K562 (cell line): ENCODE measurements around the gene BRCC3. TPM values are rescaled to one million over a fixed set of nuclear protein-coding genes. Genes with fewer than 3 reads are reported as not detected.

Experiments
- ATAC-seq: fragments of 200-7000 bp; cut with Tn5 transposase; 3 replicates; pipeline ENCODE4 v1.9.1; 2020; ENCODE audit warnings: moderate library complexity
- BruUV-seq: library from RNA; stranded (reverse); fragments of 400-500 nt; replicated peaks from 2 replicates; lab custom pipeline; 2021; lab: Mats Ljungman, UMichigan
- CTCF ChIA-PET: fragments of 300-600 bp; formaldehyde crosslinking; extraction: SDS; loops from one replicate; lab custom pipeline; 2021; ENCODE audit warnings: low intra/inter-chr PET ratio; lab: Yijun Ruan, JAX
- POLR2A ChIA-PET: fragments of 300-600, 350-650 bp; sonication (Branson Sonifier 250); formaldehyde crosslinking; extraction: SDS; loops from one replicate; lab custom pipeline; 2021; ENCODE audit warnings: antibody characterized with exemption, inconsistent platforms; lab: Yijun Ruan, JAX
- DNase-seq, 4 experiments: peaks; one replicate each; pipeline versions ENCODE4 v3.0.0 to v3.0.0-alpha.2; 2011 to 2018; ENCODE audit warnings: low spot score in 3 of 4, mixed read lengths in 3 of 4; ENCODE audit errors: extremely low read depth in 1 of 4
- FAIRE-seq: peaks from 2 replicates; lab custom pipeline; 2011; peaks lifted over from hg19 to GRCh38; lab: Jason Lieb, UNC
- H2AFZ ChIP-seq: 2 replicates; pipeline ENCODE4 v1.6.0; 2011; ENCODE audit warnings: low read depth, low read length, control low read depth, inconsistent platforms
- H3K27ac ChIP-seq: fragments of 200-600 bp; 3 replicates; pipeline ENCODE4 v1.8.0; 2011; ENCODE audit warnings: low read depth, mild to moderate bottlenecking, control low read depth, inconsistent platforms, low read length, moderate library complexity, mixed read lengths; ENCODE audit errors: extremely low read depth
- H3K27me3 ChIP-seq, 2 experiments: fragments of 300-600 bp in 1 of 2; 2 replicates in 1 of 2; 3 replicates in 1 of 2; pipeline versions ENCODE4 v1.6.0 to v1.8.0; 2011; ENCODE audit warnings: inconsistent platforms in 2 of 2, low read length in 2 of 2, mild to moderate bottlenecking in 1 of 2, mixed read lengths in 1 of 2, moderate library complexity in 1 of 2; ENCODE audit not compliant: control insufficient read depth in 2 of 2, insufficient read depth in 2 of 2
- H3K36me3 ChIP-seq: fragments of 300-600 bp; 3 replicates; pipeline ENCODE4 v1.8.0; 2011; ENCODE audit warnings: mild to moderate bottlenecking, low read length, inconsistent platforms; ENCODE audit not compliant: control insufficient read depth, insufficient read depth
- H3K4me1 ChIP-seq, 2 experiments: fragments of 200-600 bp in 1 of 2; replicated peaks in 1 of 2; 2 replicates in 1 of 2; 3 replicates in 1 of 2; pipeline versions ENCODE4 v1.5.1 to v1.8.0; 2011; ENCODE audit warnings: inconsistent platforms in 2 of 2, low read length in 2 of 2, mild to moderate bottlenecking in 1 of 2, mixed read lengths in 1 of 2, moderate library complexity in 1 of 2; ENCODE audit not compliant: control insufficient read depth in 2 of 2, insufficient read depth in 2 of 2
- H3K4me2 ChIP-seq: 2 replicates; pipeline ENCODE4 v1.6.1; 2011; ENCODE audit warnings: low read length, control low read depth, inconsistent platforms, mixed read lengths; ENCODE audit not compliant: insufficient read depth
- H3K4me3 ChIP-seq: fragments of 200-600 bp; sonication (generic), shearing (Covaris generic); 2 replicates; pipeline ENCODE4 v1.5.1; 2016; ENCODE audit warnings: control low read depth, inconsistent platforms
- H3K79me2 ChIP-seq: fragments of 200-600 bp; 3 replicates; pipeline ENCODE4 v1.8.0; 2011; ENCODE audit warnings: low read length, inconsistent platforms; ENCODE audit not compliant: control insufficient read depth, insufficient read depth
- H3K9ac ChIP-seq, 2 experiments: 2 replicates each; pipeline versions ENCODE4 v1.6.0 to v1.6.1; 2011; ENCODE audit warnings: low read depth in 2 of 2, low read length in 2 of 2, control low read depth in 1 of 2, inconsistent platforms in 1 of 2, mild to moderate bottlenecking in 1 of 2, mixed read lengths in 1 of 2; ENCODE audit not compliant: insufficient read depth in 1 of 2
- H3K9me1 ChIP-seq: one replicate; pipeline ENCODE4 v1.6.0; 2011; ENCODE audit warnings: inconsistent platforms, mild to moderate bottlenecking, low read length, moderate library complexity; ENCODE audit not compliant: control insufficient read depth, insufficient read depth
- H3K9me3 ChIP-seq: replicated peaks from 2 replicates; pipeline ENCODE4 v1.5.1; 2011; ENCODE audit warnings: low read depth, low read length, inconsistent platforms; ENCODE audit not compliant: control insufficient read depth, insufficient read depth
- H4K20me1 ChIP-seq: replicated peaks from 2 replicates; pipeline ENCODE4 v1.6.1; 2011; ENCODE audit warnings: low read length, inconsistent platforms, mixed read lengths; ENCODE audit not compliant: control insufficient read depth, insufficient read depth
- ATF3 ChIP-seq, 2 experiments: fragments of 450-650 bp in 1 of 2; sonication (generic) in 1 of 2; formaldehyde crosslinking in 1 of 2; IDR thresholded peaks in 1 of 2; conservative IDR thresholded peaks in 1 of 2; 2 replicates each; pipeline versions ENCODE4 v1.6.1 to v1.8.1; 2016 to 2023; ENCODE audit warnings: mild to moderate bottlenecking in 2 of 2, moderate library complexity in 2 of 2, inconsistent platforms in 1 of 2, missing genetic modification reagents in 1 of 2
- CEBPG ChIP-seq, 3 experiments: fragments of 200-800 bp in 1 of 3; sonication (Bioruptor generic) in 1 of 3; sonication (generic) in 1 of 3; formaldehyde crosslinking in 1 of 3; IDR thresholded peaks in 2 of 3; conservative IDR thresholded peaks in 1 of 3; 2 replicates each; pipeline versions ENCODE4 v1.6.1 to v1.8.0; 2016 to 2022; ENCODE audit warnings: missing compliant biosample characterization in 2 of 3, missing genetic modification characterization in 2 of 3, mild to moderate bottlenecking in 1 of 3, missing genetic modification reagents in 1 of 3
- FUS ChIP-seq: fragments of 200-400 bp; formaldehyde crosslinking; optimal IDR thresholded peaks from 2 replicates; pipeline ENCODE3; 2017; ENCODE audit warnings: low read depth, low read length
- ZBTB2 ChIP-seq: fragments of 450-650 bp; IDR thresholded peaks from 2 replicates; pipeline ENCODE4 v1.6.1; 2016; ENCODE audit warnings: antibody characterized with exemption
- WGBS: fragments of 100-300 bp; shearing (Covaris generic); methylation state at CpG from one replicate; pipeline ENCODE4 v1.1.6; 2016; ENCODE audit warnings: low coverage, mixed read lengths; ENCODE audit not compliant: insufficient coverage; ENCODE audit errors: missing lambda C conversion rate; 5-methylcytosine and 5-hydroxymethylcytosine counted together
- in situ Hi-C: fragments of 300-500 bp; cut with MboI; formaldehyde crosslinking; loops from 4 replicates; pipeline ENCODE4 v1.15.0; 2018; ENCODE audit warnings: inconsistent platforms, mixed read lengths
- intact Hi-C: fragments of 100-400 bp; cut with micrococcal nuclease; formaldehyde crosslinking; loops from 2 replicates; pipeline ENCODE4 v1.14.2; 2022
- polyA plus RNA-seq, 8 experiments: library from polyadenylated mRNA; depleted of rRNA in 4 of 8; stranded (reverse) in 5 of 8; unstranded in 3 of 8; fragments of >200 nt; fragmentation: Nextera tagmentation in 2 of 8; fragmentation: Illumina TruSeq in 1 of 8; extraction: Ambion mirVana in 2 of 8; extraction: Trizol in 1 of 8; gene quantifications; 2 replicates each; pipeline versions ENCODE4 v1.2.1 to v1.2.3, GENCODE V29; 2011 to 2014; ENCODE audit warnings: inconsistent platforms in 1 of 8, missing spikeins in 1 of 8
- total RNA-seq, 7 experiments: library from RNA; depleted of rRNA in 6 of 7; stranded (reverse); fragments of >200 nt in 6 of 7; fragmentation: Illumina TruSeq in 2 of 7; extraction: Trizol in 2 of 7; gene quantifications; 2 replicates each; pipeline versions ENCODE4 v1.2.1 to v1.2.3, GENCODE V29; 2011 to 2021; ENCODE audit warnings: low replicate concordance in 1 of 7

The BRCC3 gene
- total and polyA plus RNA-seq, 9 of the 15 experiments (the other 6 are each of a cell fraction or from before 2014, with no cell fraction given) = 9.6 to 44.8 (median 26.7) TPM

- H3K4me1 ChIP-seq = no peaks in the 10 kb centered on the region
- CTCF ChIA-PET = no interaction called here
- peaks cover 20% of the 10 kb centered on the region; the same call in 2 of the 3 replicates for H3K36me3 ChIP-seq
- no peak overlapping the region for H3K4me3 ChIP-seq
- FAIRE-seq (no peak), DNase-seq (no peak), ATAC-seq (no peak)
- H2AFZ ChIP-seq = no peak overlapping the region
- H4K20me1 ChIP-seq = no peaks in the 10 kb centered on the region
- POLR2A ChIA-PET = interaction anchor here (0.6 kb wide), 1 partner anchor 303 kb away, joined by 3 read pairs; no protein-coding TSS in a partner anchor
- H3K9me3 ChIP-seq = no peaks in the 10 kb centered on the region
- H3K27me3 ChIP-seq = no peaks in the 10 kb centered on the region
- TF ChIP-seq FUS (no peak), ATF3 (IDR thresholded peaks at IDR 0.05) (peak; percentile 55; the same call in 1 of the 2 replicates), ATF3 (CRISPR knock-in tag; conservative IDR thresholded peaks at IDR 0.05) (no peak), CEBPG (CRISPR knock-in tag; IDR thresholded peaks at IDR 0.05) (no peak), CEBPG (tag; conservative IDR thresholded peaks at IDR 0.05 in 1 of 2, IDR thresholded peaks at IDR 0.05 in 1 of 2) (peak; percentile 26 to 59; a peak in 2 of 4 replicates), ZBTB2 (no peak)
- no peaks in the 10 kb centered on the region for H3K9me1 ChIP-seq
- intact Hi-C loops = no loop called here
- H3K9ac ChIP-seq = no peak overlapping the region
- no peak overlapping the region for H3K4me2 ChIP-seq
- in situ Hi-C loops = no loop called here
- BruUV-seq = no TSS peak
- no peak overlapping the region for H3K27ac ChIP-seq
- 100% methylated on average over 2 of the region's 2 CpGs for WGBS
- no peaks in the 10 kb centered on the region for H3K79me2 ChIP-seq
These were observed 34.6 kb downstream of the BRCC3 start for GRCh38 chrX:155105919-155106318.
